Endothelial cell of umbilical vein (primary cell): ENCODE data around the gene ZHX3. TPM values are rescaled to one million over a fixed set of nuclear protein-coding genes. Genes with fewer than 3 reads are reported as not detected.

Experiments
- BruUV-seq: library from RNA; stranded (reverse); fragments of 400-500 nt; replicated peaks from 2 replicates; lab custom pipeline; 2021; lab: Mats Ljungman, UMichigan
- CTCF ChIA-PET: fragments of 300-600, 350-600 bp; sonication (Branson Sonifier 250); formaldehyde crosslinking; loops from one replicate; lab custom pipeline; 2021; ENCODE audit warnings: antibody characterized with exemption, inconsistent platforms; lab: Charles Lee
- POLR2A ChIA-PET: fragments of 300-600, 350-600 bp; sonication (Branson Sonifier 250); formaldehyde crosslinking; loops from one replicate; lab custom pipeline; 2021; ENCODE audit warnings: antibody characterized with exemption, inconsistent platforms; lab: Charles Lee
- DNase-seq: peaks from one replicate; pipeline ENCODE4 v3.0.0-alpha.2; 2011; ENCODE audit warnings: low read depth, low spot score
- FAIRE-seq: peaks from 2 replicates; lab custom pipeline; 2011; peaks lifted over from hg19 to GRCh38; lab: Jason Lieb, UNC
- H2AFZ ChIP-seq: 2 replicates; pipeline ENCODE4 v1.6.0; 2012; ENCODE audit warnings: low read depth, low read length, control low read depth, inconsistent platforms
- H3K27ac ChIP-seq: 2 replicates; pipeline ENCODE4 v1.5.1; 2011; ENCODE audit warnings: low read depth, mild to moderate bottlenecking, control low read depth, low read length, moderate library complexity; ENCODE audit not compliant: insufficient read depth
- H3K27me3 ChIP-seq, 2 experiments: 2 replicates each; pipeline versions ENCODE4 v1.6.0 to v1.6.1; 2011; ENCODE audit warnings: low read length in 2 of 2, mixed read lengths in 1 of 2; ENCODE audit not compliant: control insufficient read depth in 2 of 2, insufficient read depth in 2 of 2
- H3K36me3 ChIP-seq, 2 experiments: 2 replicates in 1 of 2; 3 replicates in 1 of 2; pipeline ENCODE4 v1.5.1; 2011; ENCODE audit warnings: low read length in 2 of 2, mild to moderate bottlenecking in 1 of 2, moderate library complexity in 1 of 2; ENCODE audit not compliant: control insufficient read depth in 2 of 2, insufficient read depth in 2 of 2; ENCODE audit errors: extremely low read depth in 1 of 2
- H3K4me1 ChIP-seq: 3 replicates; pipeline ENCODE4 v1.5.1; 2011; ENCODE audit warnings: mild to moderate bottlenecking, low read length; ENCODE audit not compliant: control insufficient read depth, insufficient read depth; ENCODE audit errors: extremely low read depth
- H3K4me2 ChIP-seq: 2 replicates; pipeline ENCODE4 v1.6.1; 2011; ENCODE audit warnings: low read length, control low read depth, mixed read lengths; ENCODE audit not compliant: insufficient read depth
- H3K4me3 ChIP-seq, 3 experiments: fragments of 200-600 bp in 1 of 3; sonication (generic), shearing (Covaris generic) in 1 of 3; replicated peaks in 1 of 3; 2 replicates each; pipeline ENCODE4 v1.5.1; 2011 to 2016; ENCODE audit warnings: control low read depth in 3 of 3, low read length in 3 of 3, mild to moderate bottlenecking in 2 of 3, inconsistent platforms in 1 of 3, low read depth in 1 of 3, moderate library complexity in 1 of 3; ENCODE audit not compliant: insufficient read depth in 1 of 3
- H3K79me2 ChIP-seq: 2 replicates; pipeline ENCODE4 v1.6.0; 2012; ENCODE audit warnings: low read length, inconsistent platforms; ENCODE audit not compliant: control insufficient read depth, insufficient read depth
- H3K9ac ChIP-seq: replicated peaks from 2 replicates; pipeline ENCODE3; 2011; ENCODE audit warnings: low read length, control low read depth; ENCODE audit not compliant: insufficient read depth; ENCODE audit errors: extremely low read depth
- H3K9me1 ChIP-seq: replicated peaks from 3 replicates; pipeline ENCODE4 v1.6.0; 2011; ENCODE audit warnings: mild to moderate bottlenecking, low read length; ENCODE audit not compliant: control insufficient read depth, insufficient read depth; ENCODE audit errors: extremely low read depth
- H3K9me3 ChIP-seq: replicated peaks from 2 replicates; pipeline ENCODE4 v1.5.1; 2012; ENCODE audit warnings: low read length, inconsistent platforms; ENCODE audit not compliant: control insufficient read depth, insufficient read depth
- H4K20me1 ChIP-seq: replicated peaks from 2 replicates; pipeline ENCODE3; 2011; ENCODE audit warnings: mild to moderate bottlenecking, low read length; ENCODE audit not compliant: control insufficient read depth, insufficient read depth; ENCODE audit errors: extremely low read depth
- EZH2 ChIP-seq: IDR thresholded peaks from 2 replicates; pipeline ENCODE4 v1.6.1; 2012; ENCODE audit warnings: borderline replicate concordance, low read depth, mild to moderate bottlenecking, moderate library complexity, low read length, inconsistent platforms; ENCODE audit not compliant: severe bottlenecking
- FOS ChIP-seq: IDR thresholded peaks from 2 replicates; pipeline ENCODE4 v1.6.1; 2011; ENCODE audit warnings: mild to moderate bottlenecking, low read length, moderate library complexity, borderline replicate concordance; ENCODE audit not compliant: insufficient read depth
- GATA2 ChIP-seq: IDR thresholded peaks from 2 replicates; pipeline ENCODE4 v1.7.0; 2011; ENCODE audit warnings: low read depth, mild to moderate bottlenecking, moderate library complexity, mixed read lengths, low read length; ENCODE audit not compliant: insufficient read length, insufficient read depth
- JUN ChIP-seq: IDR thresholded peaks from 2 replicates; pipeline ENCODE4 v1.6.1; 2011; ENCODE audit warnings: borderline replicate concordance, low read depth; ENCODE audit not compliant: insufficient read length, insufficient read depth
- MYC ChIP-seq: IDR thresholded peaks from one replicate; pipeline ENCODE4 v1.6.1; 2011; ENCODE audit warnings: mild to moderate bottlenecking, low read depth, low read length
- POLR2A ChIP-seq: IDR thresholded peaks from 2 replicates; pipeline ENCODE4 v1.6.1; 2012; ENCODE audit warnings: low read depth, mild to moderate bottlenecking, control low read depth, low read length
- POLR2AphosphoS5 ChIP-seq: IDR thresholded peaks from 2 replicates; pipeline ENCODE4 v1.6.1; 2012; ENCODE audit warnings: low read depth, mild to moderate bottlenecking, control low read depth, low read length, moderate library complexity; ENCODE audit not compliant: insufficient read depth
- dilution Hi-C: fragments of 300-500 bp; cut with MboI; formaldehyde crosslinking; loops from one replicate; pipeline ENCODE4 v1.15.0; 2019; ENCODE audit warnings: low sequenced_read_pairs; ENCODE audit not compliant: extremely low pct_ligation_motif_present
- intact Hi-C: fragments of 100-400 bp; cut with micrococcal nuclease; formaldehyde crosslinking; loops from one replicate; pipeline ENCODE4 v1.10.0; 2022
- polyA plus RNA-seq, 4 experiments: library from polyadenylated mRNA; depleted of rRNA in 3 of 4; stranded (reverse) in 3 of 4; unstranded in 1 of 4; fragments of >200 nt; gene quantifications; 2 replicates each; pipeline versions ENCODE4 v1.2.1 to v1.2.3, GENCODE V29; 2011 to 2012; ENCODE audit warnings: missing spikeins in 1 of 4
- total RNA-seq: library from RNA; stranded (reverse); gene quantifications from 2 replicates; pipeline ENCODE4 v1.2.3, GENCODE V29; 2021
- TF ChIP-seq, protein P1 (sequence below): IDR thresholded peaks from 2 replicates; pipeline ENCODE4 v1.6.1; 2011; ENCODE audit not compliant: insufficient read depth, insufficient read length
- TF ChIP-seq, protein P2 (sequence below), 2 donors: IDR thresholded peaks; 1 replicate in 1 of 2; 2 replicates in 1 of 2; pipeline ENCODE4 v1.5.1; 2011; ENCODE audit warnings: low read length in 2 of 2, mild to moderate bottlenecking in 2 of 2, moderate library complexity in 2 of 2, control low read depth in 1 of 2, inconsistent platforms in 1 of 2, low read depth in 1 of 2; ENCODE audit not compliant: insufficient read depth in 1 of 2; ENCODE audit errors: extremely low read depth in 1 of 2

The ZHX3 gene
- total and polyA plus RNA-seq, 2 donors (not counting 3 experiments of a cell fraction or from before 2014, with no cell fraction given) = 7.4 to 17.8 TPM

DNA sequence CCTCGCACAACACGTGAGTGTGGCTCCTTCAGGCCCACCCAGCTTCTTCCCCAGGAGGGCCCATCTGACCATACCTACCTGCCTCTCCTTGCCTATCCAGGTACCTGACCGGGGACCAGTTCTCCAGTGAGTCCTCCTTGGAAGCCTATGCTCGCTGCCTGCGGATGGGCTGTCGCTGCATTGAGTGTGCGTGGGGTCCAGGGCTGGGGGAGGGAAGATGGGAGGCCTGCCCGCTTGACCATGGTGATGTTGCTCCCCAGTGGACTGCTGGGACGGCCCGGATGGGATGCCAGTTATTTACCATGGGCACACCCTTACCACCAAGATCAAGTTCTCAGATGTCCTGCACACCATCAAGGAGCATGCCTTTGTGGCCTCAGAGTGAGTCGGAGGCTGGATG is 153.7 kb downstream of the ZHX3 start:
- POLR2A ChIA-PET = no interaction called here
- BruUV-seq = no TSS peak

More for the DNA sequence above, 153.7 kb downstream of the ZHX3 start:
- Histone ChIP-seq H3K27ac (no peak overlapping the region), H3K27me3 (no peaks in the 10 kb centered on the region), H3K4me3 (no peak overlapping the region), H3K9ac (no peak overlapping the region), H3K4me2 (no peak overlapping the region), H3K9me3 (no peaks in the 10 kb centered on the region), H2AFZ (no peak overlapping the region), H3K4me1 (no peaks in the 10 kb centered on the region), H3K9me1 (no peaks in the 10 kb centered on the region), H3K79me2 (peaks cover 8% of the 10 kb centered on the region), H3K36me3 (peaks cover 32 to 76% of the 10 kb centered on the region in 2 experiments), H4K20me1 (no peaks in the 10 kb centered on the region)
- no peak for DNase-seq
- TF ChIP-seq, protein P1, sequence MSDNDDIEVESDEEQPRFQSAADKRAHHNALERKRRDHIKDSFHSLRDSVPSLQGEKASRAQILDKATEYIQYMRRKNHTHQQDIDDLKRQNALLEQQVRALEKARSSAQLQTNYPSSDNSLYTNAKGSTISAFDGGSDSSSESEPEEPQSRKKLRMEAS = no peak
- TF ChIP-seq, protein P2, sequence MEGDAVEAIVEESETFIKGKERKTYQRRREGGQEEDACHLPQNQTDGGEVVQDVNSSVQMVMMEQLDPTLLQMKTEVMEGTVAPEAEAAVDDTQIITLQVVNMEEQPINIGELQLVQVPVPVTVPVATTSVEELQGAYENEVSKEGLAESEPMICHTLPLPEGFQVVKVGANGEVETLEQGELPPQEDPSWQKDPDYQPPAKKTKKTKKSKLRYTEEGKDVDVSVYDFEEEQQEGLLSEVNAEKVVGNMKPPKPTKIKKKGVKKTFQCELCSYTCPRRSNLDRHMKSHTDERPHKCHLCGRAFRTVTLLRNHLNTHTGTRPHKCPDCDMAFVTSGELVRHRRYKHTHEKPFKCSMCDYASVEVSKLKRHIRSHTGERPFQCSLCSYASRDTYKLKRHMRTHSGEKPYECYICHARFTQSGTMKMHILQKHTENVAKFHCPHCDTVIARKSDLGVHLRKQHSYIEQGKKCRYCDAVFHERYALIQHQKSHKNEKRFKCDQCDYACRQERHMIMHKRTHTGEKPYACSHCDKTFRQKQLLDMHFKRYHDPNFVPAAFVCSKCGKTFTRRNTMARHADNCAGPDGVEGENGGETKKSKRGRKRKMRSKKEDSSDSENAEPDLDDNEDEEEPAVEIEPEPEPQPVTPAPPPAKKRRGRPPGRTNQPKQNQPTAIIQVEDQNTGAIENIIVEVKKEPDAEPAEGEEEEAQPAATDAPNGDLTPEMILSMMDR (IDR thresholded peaks at IDR 0.05; ENCODE audit: extremely low read depth in 1 of 2, insufficient read depth in 1 of 2, low read depth in 1 of 2, low read length in 2 of 2) = no peak
- no peak for TF ChIP-seq JUN
- TF ChIP-seq EZH2 = no peak
- no peak for TF ChIP-seq POLR2AphosphoS5
- no peak for TF ChIP-seq GATA2
- no peak for TF ChIP-seq POLR2A
- TF ChIP-seq FOS = no peak
- no peak for TF ChIP-seq MYC
- intact Hi-C loops (no loop called here), dilution Hi-C loops (no loop called here)
- CTCF ChIA-PET = interaction anchor here (1.6 to 2.0 kb wide), 2 partner anchors 9 to 29 kb away, joined by 5 to 11 read pairs; no protein-coding TSS in a partner anchor
- FAIRE-seq = no peak
